ENCODE measurements around the gene PSPN.
A peak's percentile ranks its signal among the peaks of the same experiment; 100 is the strongest.
"Not testable (repeated sequence)": the region's sequence is repeated elsewhere in the genome, so short reads cannot be mapped to it uniquely, and the experiment has no call there.

PSPN gene

DNA sequence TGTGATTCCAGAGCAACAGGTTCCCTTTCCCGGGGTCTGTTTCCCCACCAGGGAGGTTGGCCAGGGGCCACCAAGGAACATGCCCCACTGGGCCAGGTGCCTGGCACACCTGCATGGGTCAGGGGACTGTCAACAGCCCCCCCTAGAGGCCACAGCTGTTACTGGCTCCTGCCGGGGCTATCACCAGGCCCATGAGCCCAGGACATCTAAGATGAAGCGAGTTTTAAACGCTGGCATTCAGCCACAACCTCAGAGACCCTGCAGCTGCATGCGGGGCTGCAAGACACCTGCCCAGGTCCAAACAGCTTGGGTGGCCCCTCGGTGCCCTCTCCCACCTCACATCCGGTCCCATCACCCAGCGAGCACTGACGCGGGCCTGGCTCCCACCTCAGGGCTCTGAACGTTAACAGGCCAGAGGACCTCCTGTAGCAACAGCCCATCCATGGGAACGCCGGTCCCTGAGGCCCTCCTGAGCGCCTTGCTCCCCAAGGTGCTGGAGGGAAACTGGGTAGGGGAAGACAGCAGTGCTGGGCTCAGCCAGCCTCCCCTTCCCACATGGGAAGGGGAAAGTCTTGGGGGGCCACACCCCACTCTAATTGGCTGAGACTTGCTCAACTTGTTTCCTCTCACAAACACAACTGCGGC, 36.8 kb upstream of the PSPN start:
- TF ChIP-seq, protein P1, sequence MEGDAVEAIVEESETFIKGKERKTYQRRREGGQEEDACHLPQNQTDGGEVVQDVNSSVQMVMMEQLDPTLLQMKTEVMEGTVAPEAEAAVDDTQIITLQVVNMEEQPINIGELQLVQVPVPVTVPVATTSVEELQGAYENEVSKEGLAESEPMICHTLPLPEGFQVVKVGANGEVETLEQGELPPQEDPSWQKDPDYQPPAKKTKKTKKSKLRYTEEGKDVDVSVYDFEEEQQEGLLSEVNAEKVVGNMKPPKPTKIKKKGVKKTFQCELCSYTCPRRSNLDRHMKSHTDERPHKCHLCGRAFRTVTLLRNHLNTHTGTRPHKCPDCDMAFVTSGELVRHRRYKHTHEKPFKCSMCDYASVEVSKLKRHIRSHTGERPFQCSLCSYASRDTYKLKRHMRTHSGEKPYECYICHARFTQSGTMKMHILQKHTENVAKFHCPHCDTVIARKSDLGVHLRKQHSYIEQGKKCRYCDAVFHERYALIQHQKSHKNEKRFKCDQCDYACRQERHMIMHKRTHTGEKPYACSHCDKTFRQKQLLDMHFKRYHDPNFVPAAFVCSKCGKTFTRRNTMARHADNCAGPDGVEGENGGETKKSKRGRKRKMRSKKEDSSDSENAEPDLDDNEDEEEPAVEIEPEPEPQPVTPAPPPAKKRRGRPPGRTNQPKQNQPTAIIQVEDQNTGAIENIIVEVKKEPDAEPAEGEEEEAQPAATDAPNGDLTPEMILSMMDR (IDR thresholded peaks at IDR 0.05; ENCODE audit: borderline replicate concordance, insufficient read depth, low read depth, low read length) = peak; percentile 75
- H3K4me3 ChIP-seq (ENCODE audit: low read depth, low read length) = no peak overlapping the region

DNA sequence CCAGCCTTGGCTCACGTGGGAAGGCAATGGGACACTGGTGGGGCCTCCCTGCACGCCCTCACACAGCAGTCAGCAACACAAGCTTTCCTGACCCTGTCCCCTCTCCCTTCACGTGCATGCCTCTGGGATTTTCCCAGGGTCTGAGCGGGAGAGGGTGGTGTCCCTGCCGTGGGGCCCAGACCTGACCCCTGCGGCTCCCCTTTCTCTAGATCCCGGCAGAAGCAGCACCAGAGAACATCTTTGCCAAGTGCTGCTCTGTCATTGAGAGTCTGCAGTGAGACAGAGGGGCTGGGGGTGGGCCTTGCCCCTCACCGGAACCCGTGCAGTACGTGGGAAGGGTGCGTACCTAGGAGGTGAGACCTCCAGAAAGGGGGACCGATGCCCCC, 36.3 kb upstream of the PSPN start:
- no peak overlapping the region for H3K4me3 ChIP-seq (ENCODE audit: low read depth, low read length)
- TF ChIP-seq, protein P1 (IDR thresholded peaks at IDR 0.05; ENCODE audit: borderline replicate concordance, insufficient read depth, low read depth, low read length) = no peak

DNA sequence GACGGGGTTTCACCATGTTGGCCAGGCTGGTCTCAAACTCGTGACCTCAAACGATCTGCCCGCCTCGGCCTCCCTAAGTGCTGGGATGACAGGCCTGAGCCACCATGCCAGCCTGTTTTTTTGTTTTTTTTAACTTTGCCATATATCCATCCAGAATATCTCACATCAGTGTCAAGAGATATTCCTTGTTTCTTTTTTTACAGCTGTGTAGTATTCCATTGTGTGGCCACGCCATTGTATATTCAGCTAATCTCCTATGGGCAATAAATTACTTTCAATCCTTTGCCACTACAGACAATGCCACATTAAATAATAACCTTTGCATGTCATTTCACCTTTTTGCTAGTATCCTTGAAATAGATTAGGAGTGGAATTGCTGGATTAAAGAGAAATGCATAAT, 33.6 kb upstream of the PSPN start:
- no peak overlapping the region for H3K4me3 ChIP-seq (ENCODE audit: low read depth, low read length)
- TF ChIP-seq, protein P1 (IDR thresholded peaks at IDR 0.05; ENCODE audit: borderline replicate concordance, insufficient read depth, low read depth, low read length) = no peak

DNA sequence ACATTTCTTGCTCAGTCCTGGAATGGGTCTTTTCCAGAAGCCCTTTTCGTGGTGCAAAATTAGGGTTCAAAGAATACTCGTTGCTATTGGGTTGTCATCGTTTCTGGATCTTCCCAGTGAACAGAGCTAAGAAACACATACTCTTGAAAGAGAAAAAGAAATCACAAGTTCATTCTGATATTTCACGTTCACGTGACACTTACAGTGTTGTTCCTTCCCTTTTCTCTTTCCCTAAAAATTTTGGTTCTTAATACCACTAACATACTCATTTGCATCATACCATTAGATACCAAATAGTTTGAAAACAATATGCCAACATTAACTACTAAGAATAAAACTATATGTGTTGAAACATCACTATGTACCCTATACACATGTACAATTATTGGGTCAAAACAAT, 30.7 kb upstream of the PSPN start:
- H3K4me3 ChIP-seq (ENCODE audit: low read depth, low read length) = no peak overlapping the region
- TF ChIP-seq, protein P1 (IDR thresholded peaks at IDR 0.05; ENCODE audit: borderline replicate concordance, insufficient read depth, low read depth, low read length) = no peak

DNA sequence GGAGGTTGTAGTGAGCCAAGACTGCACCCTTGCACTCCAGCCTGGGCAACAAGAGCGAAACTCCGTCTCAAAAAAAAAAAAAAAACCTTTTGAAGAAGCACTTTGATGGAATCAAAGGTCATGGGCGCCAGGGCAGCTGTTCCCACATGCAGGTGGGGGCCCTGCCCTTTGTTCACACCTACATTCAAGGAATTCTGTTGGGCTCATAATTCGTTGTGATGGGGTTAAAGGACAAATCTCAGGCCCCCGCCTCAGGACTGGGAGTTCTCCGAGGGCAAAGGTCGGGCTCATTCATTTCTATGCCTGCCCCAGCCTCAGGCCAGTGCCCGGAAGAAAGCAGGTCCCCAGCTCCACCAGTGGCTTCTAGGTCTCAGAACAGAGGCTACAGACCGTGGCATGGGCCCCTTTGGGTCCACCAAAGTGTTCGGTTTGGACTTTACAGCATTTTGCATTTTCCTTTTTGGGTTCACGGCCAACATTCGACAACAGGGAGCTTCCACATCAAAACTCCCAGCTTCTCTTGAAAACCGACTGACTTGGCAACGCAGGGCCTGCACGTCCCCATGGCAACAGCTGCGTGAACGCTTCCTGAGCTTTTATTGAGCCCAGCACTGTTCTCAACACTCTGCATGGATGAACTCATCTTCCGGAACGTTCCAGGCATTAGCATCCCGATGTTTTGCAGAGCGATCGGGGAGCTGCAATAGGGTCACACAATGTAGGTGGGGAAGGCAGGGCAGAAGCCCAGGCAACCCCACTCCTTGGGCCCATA, 27.3 kb upstream of the PSPN start:
- TF ChIP-seq, protein P1 (IDR thresholded peaks at IDR 0.05; ENCODE audit: borderline replicate concordance, insufficient read depth, low read depth, low read length) = no peak
- H3K4me3 ChIP-seq (ENCODE audit: low read depth, low read length) = no peak overlapping the region

DNA sequence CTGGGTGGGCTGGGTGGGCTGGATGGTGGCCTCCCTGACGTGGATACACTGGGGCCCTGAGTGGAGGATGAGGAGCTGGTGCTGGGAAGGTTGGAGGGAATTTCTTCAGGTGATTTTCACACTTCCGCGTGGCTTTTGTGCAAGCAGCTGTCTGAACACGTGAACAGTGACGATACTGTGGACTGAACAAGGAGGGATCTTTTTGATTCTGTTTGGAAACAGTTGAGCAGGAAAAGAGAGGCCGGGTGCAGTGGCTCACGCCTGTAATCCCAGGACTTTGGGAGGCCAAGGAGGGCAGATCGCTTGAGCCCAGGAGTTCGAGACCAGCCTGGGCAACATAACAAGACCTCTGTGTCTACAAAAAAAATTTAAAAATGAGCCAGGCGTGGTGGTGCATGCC, 26.3 kb upstream of the PSPN start:
- TF ChIP-seq, protein P1 (IDR thresholded peaks at IDR 0.05; ENCODE audit: borderline replicate concordance, insufficient read depth, low read depth, low read length) = no peak
- H3K4me3 ChIP-seq (ENCODE audit: low read depth, low read length) = no peak overlapping the region

DNA sequence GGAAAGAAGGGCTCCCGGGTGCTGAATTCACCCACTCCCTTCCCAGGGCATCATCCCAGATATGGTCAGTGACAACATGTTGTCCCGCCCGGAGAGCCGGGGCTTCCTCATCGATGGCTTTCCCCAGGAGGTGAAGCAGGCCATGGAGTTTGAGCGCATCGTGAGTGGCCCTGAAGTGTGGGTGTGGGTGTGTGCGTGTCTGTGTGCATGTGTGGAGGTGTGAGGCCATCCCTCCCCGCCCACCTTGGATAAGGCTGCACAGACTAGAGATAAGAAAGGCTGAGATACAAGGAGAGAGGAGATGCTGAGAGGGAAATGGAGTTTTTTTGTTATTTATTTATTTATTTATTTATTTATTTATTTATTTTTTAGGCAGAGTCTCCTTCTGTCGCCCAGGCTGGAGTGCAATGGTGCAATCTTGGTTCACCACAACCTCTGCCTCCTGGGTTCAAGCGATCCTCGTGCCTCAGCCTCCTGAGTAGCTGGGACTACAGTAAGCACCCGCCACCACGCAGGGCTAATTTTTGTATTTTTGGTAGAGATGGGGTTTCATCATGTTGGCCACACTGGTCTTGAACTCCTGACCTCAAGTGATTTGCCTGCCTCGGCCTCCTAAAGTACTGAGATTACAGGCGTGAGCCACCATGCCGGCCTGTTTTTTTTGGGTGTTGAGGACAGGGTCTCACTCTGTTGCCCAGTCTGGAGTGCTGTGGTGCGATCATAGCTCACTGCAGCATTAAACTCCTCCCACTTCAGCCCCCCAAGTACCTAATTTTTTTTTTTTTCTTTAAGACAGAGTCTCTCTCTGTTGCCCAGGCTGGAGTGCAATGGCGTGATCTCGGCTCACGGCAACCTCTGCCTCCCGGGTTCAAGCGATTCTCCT, 24.6 kb upstream of the PSPN start:
- not testable (repeated sequence) for H3K4me3 ChIP-seq (ENCODE audit: low read depth, low read length)

Measured in GM12875 (cell line).